PC-9 (cell line): ENCODE measurements around the gene TBL1XR1. TPM values are rescaled to one million over a fixed set of nuclear protein-coding genes. Genes with fewer than 3 reads are reported as not detected.

Source experiments
- BruUV-seq: library from RNA; stranded (reverse); fragments of 400-500 nt; replicated peaks from 2 replicates; lab custom pipeline; 2021; lab: Mats Ljungman, UMichigan
- CTCF ChIA-PET: fragments of 300-600 bp; sonication (Branson Sonifier 250); formaldehyde crosslinking; loops from one replicate; lab custom pipeline; 2022; ENCODE audit warnings: antibody characterized with exemption; lab: Charles Lee
- POLR2A ChIA-PET: fragments of 300-600 bp; sonication (Branson Sonifier 250); formaldehyde crosslinking; loops from one replicate; lab custom pipeline; 2022; ENCODE audit warnings: antibody characterized with exemption; ENCODE audit not compliant: unreplicated experiment; lab: Charles Lee
- DNase-seq, 2 experiments: peaks; one replicate each; pipeline versions ENCODE4 v3.0.0 to v3.0.0-alpha.2; 2015 to 2022; ENCODE audit warnings: mixed read lengths in 1 of 2
- H2AFZ ChIP-seq: fragments of 200-600 bp; sonication (generic); 2 replicates; pipeline ENCODE4 v1.8.1; 2017; ENCODE audit warnings: antibody characterized with exemption
- H3F3A ChIP-seq: fragments of 200-600 bp; sonication (generic); 2 replicates; pipeline ENCODE4 v1.8.1; 2017; ENCODE audit warnings: antibody characterized with exemption, mild to moderate bottlenecking, low read depth; ENCODE audit not compliant: insufficient read depth
- H3K27ac ChIP-seq: fragments of 200-600 bp; sonication (generic); 2 replicates; pipeline ENCODE4 v1.6.1; 2016; ENCODE audit warnings: mixed run types
- H3K27me3 ChIP-seq: fragments of 200-600 bp; sonication (generic); 2 replicates; pipeline ENCODE4 v1.6.1; 2016; ENCODE audit warnings: low read depth, mixed run types; ENCODE audit not compliant: insufficient read depth
- H3K36me3 ChIP-seq: fragments of 200-600 bp; sonication (generic); 2 replicates; pipeline ENCODE4 v1.6.1; 2016; ENCODE audit warnings: low read depth, mixed run types
- H3K4me1 ChIP-seq: fragments of 200-600 bp; sonication (generic); replicated peaks from 2 replicates; pipeline ENCODE4 v1.6.1; 2016; ENCODE audit warnings: mixed run types; ENCODE audit not compliant: insufficient read depth
- H3K4me2 ChIP-seq: fragments of 200-600 bp; sonication (generic); 2 replicates; pipeline ENCODE4 v1.6.1; 2017; ENCODE audit warnings: mixed run types
- H3K4me3 ChIP-seq: fragments of 200-600 bp; sonication (generic); 2 replicates; pipeline ENCODE4 v1.6.1; 2016; ENCODE audit warnings: mixed run types
- H3K79me2 ChIP-seq: fragments of 200-600 bp; sonication (generic); 2 replicates; pipeline ENCODE4 v1.6.1; 2017; ENCODE audit warnings: low read depth, mixed run types
- H3K9me2 ChIP-seq: fragments of 200-600 bp; sonication (generic); 2 replicates; pipeline ENCODE4 v1.8.1; 2017; ENCODE audit warnings: mild to moderate bottlenecking; ENCODE audit not compliant: insufficient read depth
- H3K9me3 ChIP-seq: fragments of 200-600 bp; sonication (generic); 2 replicates; pipeline ENCODE4 v1.8.1; 2016; ENCODE audit warnings: low read depth; ENCODE audit not compliant: insufficient read depth
- H4K20me1 ChIP-seq: fragments of 200-600 bp; sonication (generic); 2 replicates; pipeline ENCODE4 v1.8.1; 2017; ENCODE audit not compliant: insufficient read depth
- CTCF ChIP-seq: fragments of 200-600 bp; sonication (generic); conservative IDR thresholded peaks from 2 replicates; pipeline ENCODE4 v1.6.1; 2017; ENCODE audit warnings: mixed run types, antibody characterized with exemption, mild to moderate bottlenecking, moderate library complexity
- EZH2 ChIP-seq: fragments of 200-600 bp; sonication (generic); IDR thresholded peaks from 2 replicates; pipeline ENCODE4 v1.8.0; 2017; ENCODE audit warnings: antibody characterized with exemption, low read depth
- intact Hi-C: fragments of 100-400 bp; cut with micrococcal nuclease; formaldehyde crosslinking; loops from one replicate; pipeline ENCODE4 v1.10.0; 2022; ENCODE audit not compliant: unreplicated experiment
- total RNA-seq: library from RNA; stranded (reverse); gene quantifications from 2 replicates; pipeline ENCODE4 v1.2.3, GENCODE V29; 2021

TBL1XR1 gene
- total RNA-seq, 1 experiment from 2014 or later: 243 TPM

GRCh38 chr3:177110386-177110785, 86.9 kb downstream of the TBL1XR1 start:
- POLR2A ChIA-PET: no interaction called here

GRCh38 chr3:177109688-177110330, 87.5 kb downstream of the TBL1XR1 start:
- Histone ChIP-seq H3K27ac (peak overlapping the region; percentile 3; the same call in 1 of the 2 replicates), H3K27me3 (no peaks in the 10 kb centered on the region), H3K9me2 (no peaks in the 10 kb centered on the region), H3F3A (peaks cover 25% of the 10 kb centered on the region; the same call in 1 of the 2 replicates), H3K9me3 (no peaks in the 10 kb centered on the region), H3K4me1 (no peaks in the 10 kb centered on the region), H3K36me3 (no peaks in the 10 kb centered on the region), H3K4me2 (no peak overlapping the region), H2AFZ (no peak overlapping the region), H4K20me1 (peaks cover 72% of the 10 kb centered on the region), H3K79me2 (peaks cover 98% of the 10 kb centered on the region), H3K4me3 (no peak overlapping the region)
- TF ChIP-seq CTCF (no peak), EZH2 (no peak)
- no peak for DNase-seq
- ChIA-PET CTCF (no interaction called here), POLR2A (no interaction called here)
- intact Hi-C loops: no loop called here
- no TSS peak for BruUV-seq

More at GRCh38 chr3:177110386-177110785, 86.9 kb downstream of the TBL1XR1 start:
- DNase-seq: no peak
- no peaks in the 10 kb centered on the region for H3K9me3 ChIP-seq
- peaks cover 98% of the 10 kb centered on the region for H3K79me2 ChIP-seq
- CTCF ChIA-PET: no interaction called here
- H2AFZ ChIP-seq: no peak overlapping the region
- H3K27ac ChIP-seq: peak overlapping the region; percentile 3; the same call in 1 of the 2 replicates
- no peaks in the 10 kb centered on the region for H3K27me3 ChIP-seq
- BruUV-seq: no TSS peak
- intact Hi-C loops: no loop called here
- H3K9me2 ChIP-seq: no peaks in the 10 kb centered on the region
- no peak overlapping the region for H3K4me2 ChIP-seq
- no peak for TF ChIP-seq CTCF
- no peak for TF ChIP-seq EZH2
- H3K36me3 ChIP-seq: no peaks in the 10 kb centered on the region
- no peaks in the 10 kb centered on the region for H3K4me1 ChIP-seq
- H3K4me3 ChIP-seq: no peak overlapping the region
- H4K20me1 ChIP-seq: peaks cover 66% of the 10 kb centered on the region
- peaks cover 29% of the 10 kb centered on the region; the same call in 1 of the 2 replicates for H3F3A ChIP-seq

- Histone ChIP-seq H2AFZ (no peak overlapping the region), H3K4me1 (no peaks in the 10 kb centered on the region), H3K4me2 (no peak overlapping the region), H3K9me3 (no peaks in the 10 kb centered on the region), H3K36me3 (no peaks in the 10 kb centered on the region), H3K9me2 (no peaks in the 10 kb centered on the region), H3K27ac (no peak overlapping the region; the same call in 1 of the 2 replicates), H3K27me3 (no peaks in the 10 kb centered on the region), H3F3A (peaks cover 25% of the 10 kb centered on the region), H3K4me3 (no peak overlapping the region), H3K79me2 (peaks cover 98% of the 10 kb centered on the region), H4K20me1 (peaks cover 77% of the 10 kb centered on the region)
- intact Hi-C loops: no loop called here
- CTCF ChIA-PET: no interaction called here
- no TSS peak for BruUV-seq
- no peak for TF ChIP-seq EZH2
- TF ChIP-seq CTCF: no peak
- DNase-seq: no peak
- POLR2A ChIA-PET: no interaction called here
These were observed 88.6 kb downstream of the TBL1XR1 start for GRCh38 chr3:177108648-177109047.
